ENCODE measurements around the gene MYBPHL. TPM values are rescaled to one million over a fixed set of nuclear protein-coding genes. Genes with fewer than 3 reads are reported as not detected.

The MYBPHL gene
- total and polyA plus RNA-seq, 2 experiments from 2014 or later = 3.6 to 7.4 TPM

DNA sequence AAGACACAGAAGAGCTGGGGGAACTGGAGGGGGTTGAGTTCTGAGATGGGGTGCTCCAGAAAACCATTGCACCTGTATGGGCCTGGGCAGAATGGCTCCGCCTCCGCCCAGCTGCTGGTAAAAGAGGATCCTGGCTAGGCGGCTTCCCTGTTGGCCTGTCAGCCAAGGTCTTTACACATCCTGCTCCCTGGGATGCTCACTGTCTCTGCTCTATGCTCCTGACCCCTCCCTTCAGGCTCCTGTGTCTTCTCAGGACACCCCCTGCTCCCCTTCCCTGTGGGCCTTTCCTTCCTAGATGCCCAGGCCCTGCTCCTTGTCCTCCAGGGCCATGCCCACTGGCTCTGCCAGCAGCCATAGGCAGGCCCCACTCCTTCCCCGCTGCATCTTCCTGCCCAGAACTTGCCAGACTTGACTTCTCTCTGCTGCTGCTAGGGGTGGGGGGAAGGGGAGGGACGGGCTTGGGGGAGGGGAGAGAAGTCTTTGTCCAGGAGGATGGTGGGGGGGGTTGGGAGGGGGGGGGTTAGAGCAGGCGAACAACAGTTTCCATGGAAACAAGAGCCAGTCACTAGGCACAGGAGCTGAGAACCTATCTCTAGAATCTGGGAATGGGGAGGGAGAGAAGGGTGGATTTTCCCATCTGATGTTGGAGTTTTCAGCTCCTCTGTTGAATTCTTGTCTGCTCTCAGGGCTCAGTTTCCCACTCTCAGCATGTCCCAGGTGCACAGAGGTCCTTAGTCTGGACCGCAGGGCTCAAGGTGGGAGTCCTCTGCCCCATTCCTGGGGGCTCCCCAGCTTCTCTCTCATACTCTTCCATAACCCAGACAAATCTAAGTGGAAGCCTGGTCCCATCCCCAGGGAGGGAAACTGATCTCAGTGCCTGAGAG, 46.9 kb downstream of the MYBPHL start:
- H3K9me2 ChIP-seq (replicated peaks; ENCODE audit: insufficient read depth) = no peaks in the 10 kb centered on the region
- H3K4me3 ChIP-seq = no peak overlapping the region
- DNase-seq (ENCODE audit: low spot score) = no peak
- H3K27me3 ChIP-seq = no peaks in the 10 kb centered on the region
- H4K20me1 ChIP-seq (ENCODE audit: insufficient read depth, poor library complexity, severe bottlenecking) = no peaks in the 10 kb centered on the region
- peaks cover 2% of the 10 kb centered on the region for H3K4me1 ChIP-seq (ENCODE audit: insufficient read depth)
- no peak overlapping the region for H3K27ac ChIP-seq
- 68% methylated on average over 7 of the region's 7 CpGs for WGBS (ENCODE audit: low lambda C conversion rate, missing lambda C conversion rate)
- H3K4me2 ChIP-seq = no peak overlapping the region
- TF ChIP-seq, protein P1, sequence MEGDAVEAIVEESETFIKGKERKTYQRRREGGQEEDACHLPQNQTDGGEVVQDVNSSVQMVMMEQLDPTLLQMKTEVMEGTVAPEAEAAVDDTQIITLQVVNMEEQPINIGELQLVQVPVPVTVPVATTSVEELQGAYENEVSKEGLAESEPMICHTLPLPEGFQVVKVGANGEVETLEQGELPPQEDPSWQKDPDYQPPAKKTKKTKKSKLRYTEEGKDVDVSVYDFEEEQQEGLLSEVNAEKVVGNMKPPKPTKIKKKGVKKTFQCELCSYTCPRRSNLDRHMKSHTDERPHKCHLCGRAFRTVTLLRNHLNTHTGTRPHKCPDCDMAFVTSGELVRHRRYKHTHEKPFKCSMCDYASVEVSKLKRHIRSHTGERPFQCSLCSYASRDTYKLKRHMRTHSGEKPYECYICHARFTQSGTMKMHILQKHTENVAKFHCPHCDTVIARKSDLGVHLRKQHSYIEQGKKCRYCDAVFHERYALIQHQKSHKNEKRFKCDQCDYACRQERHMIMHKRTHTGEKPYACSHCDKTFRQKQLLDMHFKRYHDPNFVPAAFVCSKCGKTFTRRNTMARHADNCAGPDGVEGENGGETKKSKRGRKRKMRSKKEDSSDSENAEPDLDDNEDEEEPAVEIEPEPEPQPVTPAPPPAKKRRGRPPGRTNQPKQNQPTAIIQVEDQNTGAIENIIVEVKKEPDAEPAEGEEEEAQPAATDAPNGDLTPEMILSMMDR (IDR thresholded peaks at IDR 0.05; ENCODE audit: poor library complexity) = no peak
- TF ChIP-seq EZH2 (IDR thresholded peaks at IDR 0.05; ENCODE audit: borderline replicate concordance) = no peak
- TF ChIP-seq EZH2phosphoT487 (IDR thresholded peaks at IDR 0.05; ENCODE audit: low read depth, severe bottlenecking, unreplicated experiment) = no peak
- H2AFZ ChIP-seq = no peak overlapping the region
- no peaks in the 10 kb centered on the region for H3K79me2 ChIP-seq
- no peaks in the 10 kb centered on the region for H3K9me3 ChIP-seq (ENCODE audit: low read depth)
- no peaks in the 10 kb centered on the region for H3K36me3 ChIP-seq (replicated peaks; ENCODE audit: insufficient read depth, low read depth)

DNA sequence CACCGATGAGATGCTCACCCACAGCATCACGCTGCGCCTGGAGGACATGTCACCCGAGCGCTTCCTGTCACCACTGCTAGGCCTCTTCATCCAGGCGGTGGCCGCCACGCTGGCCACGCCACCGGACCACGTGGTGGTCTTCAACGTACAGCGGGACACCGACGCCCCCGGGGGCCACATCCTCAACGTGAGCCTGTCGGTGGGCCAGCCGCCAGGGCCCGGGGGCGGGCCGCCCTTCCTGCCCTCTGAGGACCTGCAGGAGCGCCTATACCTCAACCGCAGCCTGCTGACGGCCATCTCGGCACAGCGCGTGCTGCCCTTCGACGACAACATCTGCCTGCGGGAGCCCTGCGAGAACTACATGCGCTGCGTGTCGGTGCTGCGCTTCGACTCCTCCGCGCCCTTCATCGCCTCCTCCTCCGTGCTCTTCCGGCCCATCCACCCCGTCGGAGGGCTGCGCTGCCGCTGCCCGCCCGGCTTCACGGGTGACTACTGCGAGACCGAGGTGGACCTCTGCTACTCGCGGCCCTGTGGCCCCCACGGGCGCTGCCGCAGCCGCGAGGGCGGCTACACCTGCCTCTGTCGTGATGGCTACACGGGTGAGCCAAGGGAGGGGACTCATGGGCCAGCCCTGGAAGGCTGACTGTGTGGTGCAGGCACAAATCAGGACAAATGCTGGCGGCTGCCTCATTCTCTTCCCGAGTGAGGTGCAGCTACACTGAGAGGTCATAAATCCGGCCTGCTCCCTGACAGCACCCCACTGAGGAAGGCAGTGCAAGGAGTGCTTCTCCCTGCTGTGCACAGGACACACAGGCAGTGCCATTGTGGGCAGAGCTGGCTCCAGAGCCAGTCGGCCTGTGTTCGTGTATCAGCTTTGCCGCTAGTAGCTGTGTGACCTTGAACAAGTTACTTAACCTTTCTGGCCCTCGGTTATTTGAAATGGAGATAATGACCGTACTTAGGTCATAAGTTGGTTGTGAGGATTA, 48.0 kb downstream of the MYBPHL start:
- Histone ChIP-seq H3K27ac (no peak overlapping the region), H3K4me2 (no peak overlapping the region), H3K4me3 (no peak overlapping the region), H2AFZ (no peak overlapping the region), H3K9me2 (replicated peaks; ENCODE audit: insufficient read depth) (no peaks in the 10 kb centered on the region), H3K27me3 (no peaks in the 10 kb centered on the region), H3K36me3 (replicated peaks; ENCODE audit: insufficient read depth, low read depth) (no peaks in the 10 kb centered on the region), H4K20me1 (ENCODE audit: insufficient read depth, poor library complexity, severe bottlenecking) (no peaks in the 10 kb centered on the region), H3K9me3 (ENCODE audit: low read depth) (no peaks in the 10 kb centered on the region), H3K79me2 (no peaks in the 10 kb centered on the region), H3K4me1 (ENCODE audit: insufficient read depth) (peaks cover 12% of the 10 kb centered on the region)
- no peak for TF ChIP-seq EZH2 (IDR thresholded peaks at IDR 0.05; ENCODE audit: borderline replicate concordance)
- TF ChIP-seq, protein P1 (IDR thresholded peaks at IDR 0.05; ENCODE audit: poor library complexity) = no peak
- no peak for TF ChIP-seq EZH2phosphoT487 (IDR thresholded peaks at IDR 0.05; ENCODE audit: low read depth, severe bottlenecking, unreplicated experiment)
- 94% methylated on average over 54 of the region's 69 CpGs for WGBS (ENCODE audit: low lambda C conversion rate, missing lambda C conversion rate)
- DNase-seq (ENCODE audit: low spot score) = no peak

DNA sequence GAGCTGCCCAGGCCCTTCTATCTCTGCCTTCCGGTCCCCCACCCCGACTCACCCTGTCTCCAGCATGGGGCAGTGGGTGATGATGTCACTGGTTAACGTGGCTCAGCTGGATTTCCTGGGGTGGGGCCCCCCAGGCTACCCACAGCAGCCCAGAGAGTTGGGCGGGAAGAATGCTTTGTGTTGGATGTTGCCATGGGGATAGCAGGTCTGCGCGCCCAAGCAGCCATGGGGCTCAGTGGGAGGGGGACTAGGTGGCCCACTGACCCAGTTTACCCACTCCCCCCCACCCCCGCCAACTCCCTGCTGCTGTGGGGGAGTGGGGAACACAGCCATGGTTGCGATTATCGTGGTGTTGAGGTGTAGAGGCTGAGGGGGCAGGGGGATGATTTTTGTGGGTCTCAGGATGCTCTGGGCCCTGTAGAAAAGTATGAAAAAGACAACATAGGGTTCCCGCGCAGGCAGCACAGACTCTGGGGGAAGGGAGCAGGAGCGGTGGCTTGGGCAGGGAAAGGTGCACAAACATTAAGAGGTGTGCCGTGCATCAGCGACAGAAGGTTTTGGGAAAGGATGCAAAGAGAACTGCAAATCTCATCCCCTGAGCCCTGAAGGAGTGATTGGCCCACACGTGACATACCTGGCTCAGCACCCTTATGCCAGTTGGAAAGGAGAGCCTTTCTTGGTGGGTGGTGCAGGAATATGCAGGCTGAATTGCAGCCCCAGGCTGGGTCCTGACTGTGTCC, 49.0 kb downstream of the MYBPHL start:
- TF ChIP-seq EZH2phosphoT487 (IDR thresholded peaks at IDR 0.05; ENCODE audit: low read depth, severe bottlenecking, unreplicated experiment) = no peak
- TF ChIP-seq, protein P1 (IDR thresholded peaks at IDR 0.05; ENCODE audit: poor library complexity) = no peak
- TF ChIP-seq EZH2 (IDR thresholded peaks at IDR 0.05; ENCODE audit: borderline replicate concordance) = no peak
- Histone ChIP-seq H3K9me2 (replicated peaks; ENCODE audit: insufficient read depth) (no peaks in the 10 kb centered on the region), H3K79me2 (no peaks in the 10 kb centered on the region), H3K9me3 (ENCODE audit: low read depth) (no peaks in the 10 kb centered on the region), H3K4me1 (ENCODE audit: insufficient read depth) (peaks cover 15% of the 10 kb centered on the region), H3K4me2 (no peak overlapping the region), H3K27ac (no peak overlapping the region), H4K20me1 (ENCODE audit: insufficient read depth, poor library complexity, severe bottlenecking) (no peaks in the 10 kb centered on the region), H3K36me3 (replicated peaks; ENCODE audit: insufficient read depth, low read depth) (no peaks in the 10 kb centered on the region), H3K27me3 (no peaks in the 10 kb centered on the region), H2AFZ (no peak overlapping the region), H3K4me3 (no peak overlapping the region)
- WGBS (ENCODE audit: low lambda C conversion rate, missing lambda C conversion rate) = 87% methylated on average over 13 of the region's 15 CpGs
- no peak for DNase-seq (ENCODE audit: low spot score)

Data from hepatocyte (in vitro differentiated cells).